ENCODE results near the gene AGFG2. TPM values are rescaled to one million over a fixed set of nuclear protein-coding genes. Genes with fewer than 3 reads are reported as not detected.

The AGFG2 gene
- total RNA-seq, 3 donors from 2014 or later (not counting 1 experiment from before 2014, with no cell fraction given): 21.5 to 32.6 (median 22.2) TPM

- Histone ChIP-seq H3K27me3 (ENCODE audit: control insufficient read depth, insufficient read depth, low read length) (no peaks in the 10 kb centered on the region), H3K27ac (ENCODE audit: low read length) (no peak overlapping the region), H3K36me3 (ENCODE audit: control insufficient read depth, insufficient read depth, low read length) (peaks cover 3% of the 10 kb centered on the region), H3K9me3 (ENCODE audit: control insufficient read depth, insufficient read depth, low read length) (no peaks in the 10 kb centered on the region), H3K4me3 (ENCODE audit: low read length) (no peak overlapping the region), H3K4me1 (ENCODE audit: control insufficient read depth, insufficient read depth, low read length) (peaks cover 23% of the 10 kb centered on the region)
- no peaks in the 10 kb centered on the region for H3K36me3 Mint-ChIP-seq
- ATAC-seq (no peak), DNase-seq (no peak)
- H3K9me3 Mint-ChIP-seq: no peaks in the 10 kb centered on the region
- no peak overlapping the region for H3K4me3 Mint-ChIP-seq
- 92% methylated on average over 4 of the region's 6 CpGs for WGBS (ENCODE audit: insufficient coverage)
- H3K27me3 Mint-ChIP-seq (ENCODE audit: low read depth in 2 of 2): no peaks in the 10 kb centered on the region
- intact Hi-C loops (cut with micrococcal nuclease): no loop called here
- H3K27ac Mint-ChIP-seq: no peak overlapping the region
- no peak for TF ChIP-seq CTCF (IDR thresholded peaks at IDR 0.05)
- H3K4me1 Mint-ChIP-seq: peaks cover 16 to 27% of the 10 kb centered on the region in 2 donors
These were observed 75.4 kb downstream of the AGFG2 start for GRCh38 chr7:100614308-100614861.

Other genes with a start within 250 kb of the AGFG2 start
- not detected for gene SPDYE3, start 231.5 kb upstream of the AGFG2 start, total RNA-seq
- 100 to 1,000 TPM; 143 to 206 (median 157) TPM for gene PILRB, start 181.1 kb upstream of the AGFG2 start, total RNA-seq
- gene PILRA, start 165.7 kb upstream of the AGFG2 start, total RNA-seq: 10 to 100 TPM; 18.8 to 38.8 (median 29.4) TPM
- gene ZCWPW1, start 110.5 kb upstream of the AGFG2 start, total RNA-seq: 1 to 10 TPM; 5.6 to 7.8 (median 7.2) TPM
- 10 to 100 TPM; 48.1 to 54.9 (median 54.1) TPM for gene MEPCE, start 109.4 kb upstream of the AGFG2 start, total RNA-seq
- 10 to 100 TPM; 41.0 to 45.1 (median 44.7) TPM for gene PPP1R35, start 102.7 kb upstream of the AGFG2 start, total RNA-seq
- 1 to 10 TPM; 2.3 to 4.1 (median 3.9) TPM for gene SPACDR, start 74.9 kb upstream of the AGFG2 start, total RNA-seq
- gene TSC22D4, start 60.0 kb upstream of the AGFG2 start, total RNA-seq: 100 to 1,000 TPM; 140 to 173 (median 168) TPM
- under 1 TPM in 2 of 3 donors, not detected in 1; 0.12 to 0.13 TPM for gene NYAP1, start 55.3 kb upstream of the AGFG2 start, total RNA-seq
- 10 to 100 TPM; 25.9 to 46.4 (median 32.5) TPM for gene SAP25, start 34.7 kb downstream of the AGFG2 start, total RNA-seq
- gene LRCH4, start 46.9 kb downstream of the AGFG2 start, total RNA-seq: 100 to 1,000 TPM; 282 to 296 (median 289) TPM
- gene FBXO24, start 47.1 kb downstream of the AGFG2 start, total RNA-seq: under 1 TPM; 0.45 to 0.94 (median 0.88) TPM
- 10 to 100 TPM; 18.4 to 24.8 (median 21.7) TPM for gene PCOLCE, start 63.2 kb downstream of the AGFG2 start, total RNA-seq
- 10 to 100 TPM; 14.5 to 15.9 (median 15.5) TPM for gene MOSPD3, start 73.3 kb downstream of the AGFG2 start, total RNA-seq
- gene TFR2, start 102.3 kb downstream of the AGFG2 start, total RNA-seq: 10 to 100 TPM in 2 of 3 donors, 1 to 10 TPM in 1; 9.8 to 13.8 (median 12.0) TPM
- not detected for gene ACTL6B, start 117.2 kb downstream of the AGFG2 start, total RNA-seq
- gene GNB2, start 134.5 kb downstream of the AGFG2 start, total RNA-seq: 100 to 1,000 TPM; 194 to 227 (median 212) TPM
- 100 to 1,000 TPM in 2 of 3 donors, 10 to 100 TPM in 1; 92.0 to 102 (median 101) TPM for gene GIGYF1, start 155.0 kb downstream of the AGFG2 start, total RNA-seq
- gene POP7, start 166.9 kb downstream of the AGFG2 start, total RNA-seq: 10 to 100 TPM; 17.6 to 22.1 (median 17.6) TPM
- gene EPO, start 181.3 kb downstream of the AGFG2 start, total RNA-seq: not detected
- not detected for gene ZAN, start 194.4 kb downstream of the AGFG2 start, total RNA-seq